Measurements from ENCODE around the gene VPS8.

- TF ChIP-seq, protein P1, sequence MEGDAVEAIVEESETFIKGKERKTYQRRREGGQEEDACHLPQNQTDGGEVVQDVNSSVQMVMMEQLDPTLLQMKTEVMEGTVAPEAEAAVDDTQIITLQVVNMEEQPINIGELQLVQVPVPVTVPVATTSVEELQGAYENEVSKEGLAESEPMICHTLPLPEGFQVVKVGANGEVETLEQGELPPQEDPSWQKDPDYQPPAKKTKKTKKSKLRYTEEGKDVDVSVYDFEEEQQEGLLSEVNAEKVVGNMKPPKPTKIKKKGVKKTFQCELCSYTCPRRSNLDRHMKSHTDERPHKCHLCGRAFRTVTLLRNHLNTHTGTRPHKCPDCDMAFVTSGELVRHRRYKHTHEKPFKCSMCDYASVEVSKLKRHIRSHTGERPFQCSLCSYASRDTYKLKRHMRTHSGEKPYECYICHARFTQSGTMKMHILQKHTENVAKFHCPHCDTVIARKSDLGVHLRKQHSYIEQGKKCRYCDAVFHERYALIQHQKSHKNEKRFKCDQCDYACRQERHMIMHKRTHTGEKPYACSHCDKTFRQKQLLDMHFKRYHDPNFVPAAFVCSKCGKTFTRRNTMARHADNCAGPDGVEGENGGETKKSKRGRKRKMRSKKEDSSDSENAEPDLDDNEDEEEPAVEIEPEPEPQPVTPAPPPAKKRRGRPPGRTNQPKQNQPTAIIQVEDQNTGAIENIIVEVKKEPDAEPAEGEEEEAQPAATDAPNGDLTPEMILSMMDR (IDR thresholded peaks at IDR 0.05) = no peak
- TF ChIP-seq POLR2A (IDR thresholded peaks at IDR 0.05) = no peak
Observed at GRCh38 chr3:184789314-184789998, 22.5 kb upstream of the VPS8 start.
